OCI-LY1 (cell line): Measurements from ENCODE around the gene OR4D1.

Source experiments
- CTCF ChIP-seq: fragments of 200-600 bp; sonication (generic), shearing (Covaris generic); IDR thresholded peaks from 2 replicates; pipeline ENCODE4 v1.5.1; 2017; ENCODE audit warnings: mild to moderate bottlenecking, antibody characterized with exemption, low read length, moderate library complexity, mixed read lengths
- EZH2 ChIP-seq: fragments of 200-600 bp; sonication (generic), shearing (Covaris generic); IDR thresholded peaks from 2 replicates; pipeline ENCODE4 v1.8.0; 2017; ENCODE audit warnings: borderline replicate concordance, mixed run types, mild to moderate bottlenecking, antibody characterized with exemption, low read length, moderate library complexity, mixed read lengths

- TF ChIP-seq EZH2 (no peak), CTCF (no peak)
These were observed 20.3 kb upstream of the OR4D1 start for GRCh38 chr17:58127846-58128245.
